SU-DHL-6 (cell line): ENCODE results near the gene FAM217B.

Source experiments
- EZH2phosphoT487 ChIP-seq: fragments of 200-600 bp; sonication (generic), shearing (Covaris generic); conservative IDR thresholded peaks from 2 replicates; pipeline ENCODE4 v1.6.1; 2018; ENCODE audit warnings: mild to moderate bottlenecking, antibody characterized with exemption, low read length, moderate library complexity, mixed read lengths
- TF ChIP-seq, protein P1 (sequence below): fragments of 200-600 bp; sonication (generic); IDR thresholded peaks from one replicate; pipeline ENCODE4 v1.5.1; 2017; ENCODE audit warnings: antibody characterized with exemption, mild to moderate bottlenecking, low read length, moderate library complexity; ENCODE audit not compliant: insufficient read depth, poor library complexity, severe bottlenecking

GRCh38 chr20:59992526-59993084 lies 52.4 kb downstream of the FAM217B start:
- TF ChIP-seq, protein P1, sequence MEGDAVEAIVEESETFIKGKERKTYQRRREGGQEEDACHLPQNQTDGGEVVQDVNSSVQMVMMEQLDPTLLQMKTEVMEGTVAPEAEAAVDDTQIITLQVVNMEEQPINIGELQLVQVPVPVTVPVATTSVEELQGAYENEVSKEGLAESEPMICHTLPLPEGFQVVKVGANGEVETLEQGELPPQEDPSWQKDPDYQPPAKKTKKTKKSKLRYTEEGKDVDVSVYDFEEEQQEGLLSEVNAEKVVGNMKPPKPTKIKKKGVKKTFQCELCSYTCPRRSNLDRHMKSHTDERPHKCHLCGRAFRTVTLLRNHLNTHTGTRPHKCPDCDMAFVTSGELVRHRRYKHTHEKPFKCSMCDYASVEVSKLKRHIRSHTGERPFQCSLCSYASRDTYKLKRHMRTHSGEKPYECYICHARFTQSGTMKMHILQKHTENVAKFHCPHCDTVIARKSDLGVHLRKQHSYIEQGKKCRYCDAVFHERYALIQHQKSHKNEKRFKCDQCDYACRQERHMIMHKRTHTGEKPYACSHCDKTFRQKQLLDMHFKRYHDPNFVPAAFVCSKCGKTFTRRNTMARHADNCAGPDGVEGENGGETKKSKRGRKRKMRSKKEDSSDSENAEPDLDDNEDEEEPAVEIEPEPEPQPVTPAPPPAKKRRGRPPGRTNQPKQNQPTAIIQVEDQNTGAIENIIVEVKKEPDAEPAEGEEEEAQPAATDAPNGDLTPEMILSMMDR: no peak
- TF ChIP-seq EZH2phosphoT487: no peak
